ENCODE measurements around the gene ACAP1.
"Not testable (repeated sequence)": the region's sequence is repeated elsewhere in the genome, so short reads cannot be mapped to it uniquely, and the experiment has no call there.

Gene ACAP1

DNA sequence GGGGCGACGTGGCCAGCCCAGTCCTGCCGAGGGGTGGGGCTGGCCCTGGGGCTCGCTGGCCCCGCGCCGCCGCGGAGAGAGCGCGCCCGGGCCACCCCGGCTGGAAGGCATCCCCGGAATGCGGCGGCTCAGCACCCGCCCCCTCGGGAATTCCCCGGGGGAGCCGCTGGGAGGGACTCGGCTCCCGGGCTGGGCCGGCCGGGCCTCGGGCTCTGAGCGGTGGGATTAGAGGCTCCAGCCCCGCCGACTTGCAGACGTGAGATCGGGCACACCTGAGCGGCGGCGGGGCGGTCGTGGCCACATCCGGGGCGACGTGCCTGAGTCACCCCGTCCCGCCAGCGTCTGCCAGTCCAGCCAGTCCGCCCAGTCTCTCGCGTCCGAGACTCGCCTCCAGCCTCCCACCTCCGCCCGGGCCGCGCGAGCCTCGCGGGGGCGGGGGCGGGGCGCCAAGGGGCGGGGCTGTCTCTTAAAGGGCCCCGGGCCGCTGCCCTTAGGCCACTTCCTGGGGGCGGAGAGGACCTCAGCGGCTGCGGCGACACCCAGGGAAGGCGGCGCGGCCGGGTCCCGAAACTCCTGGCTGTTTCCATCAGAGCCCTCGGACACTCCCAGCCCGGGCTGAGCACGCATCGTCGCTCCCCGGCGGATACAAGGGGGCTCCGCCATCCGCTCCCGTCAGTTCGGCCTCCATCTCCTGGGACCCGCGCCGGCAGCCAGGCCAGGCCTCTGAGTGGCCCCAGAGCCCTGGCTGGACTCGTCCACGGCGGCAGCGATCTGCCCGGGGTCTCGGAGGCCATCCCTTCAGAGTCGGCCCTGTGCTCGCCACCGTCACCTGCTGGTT lies 15.6 kb downstream of the ACAP1 start, which contains the start of gene KCTD11:
Gene KCTD11 (plus strand): TSS at position 498 of the 838 bp plus-strand sequence.
- DNase-seq (ENCODE audit: extremely low spot score, insufficient read length, low read depth) (peak; percentile 83), FAIRE-seq (peak; percentile 81)

DNA sequence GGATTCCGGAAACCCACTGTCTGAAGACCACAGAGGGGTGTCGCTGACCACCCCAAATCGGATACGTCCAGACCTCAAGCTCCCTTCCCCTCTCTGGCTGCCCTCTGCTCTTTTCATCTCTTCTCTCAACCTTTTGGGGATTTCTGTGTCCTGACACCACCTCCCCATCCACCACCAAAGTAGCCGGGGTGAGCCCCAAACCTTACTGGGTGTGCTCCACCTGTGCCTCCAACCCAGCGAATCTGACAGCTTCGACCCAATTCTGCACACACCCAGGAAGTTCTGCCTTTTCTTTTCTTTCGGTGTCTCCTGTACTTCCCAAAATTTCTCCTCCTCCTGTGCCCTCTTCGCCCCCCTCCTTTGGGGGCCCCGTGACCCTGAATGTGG lies 16.2 kb downstream of the ACAP1 start:
- DNase-seq (ENCODE audit: extremely low spot score, insufficient read length, low read depth) (no peak), FAIRE-seq (no peak)

DNA sequence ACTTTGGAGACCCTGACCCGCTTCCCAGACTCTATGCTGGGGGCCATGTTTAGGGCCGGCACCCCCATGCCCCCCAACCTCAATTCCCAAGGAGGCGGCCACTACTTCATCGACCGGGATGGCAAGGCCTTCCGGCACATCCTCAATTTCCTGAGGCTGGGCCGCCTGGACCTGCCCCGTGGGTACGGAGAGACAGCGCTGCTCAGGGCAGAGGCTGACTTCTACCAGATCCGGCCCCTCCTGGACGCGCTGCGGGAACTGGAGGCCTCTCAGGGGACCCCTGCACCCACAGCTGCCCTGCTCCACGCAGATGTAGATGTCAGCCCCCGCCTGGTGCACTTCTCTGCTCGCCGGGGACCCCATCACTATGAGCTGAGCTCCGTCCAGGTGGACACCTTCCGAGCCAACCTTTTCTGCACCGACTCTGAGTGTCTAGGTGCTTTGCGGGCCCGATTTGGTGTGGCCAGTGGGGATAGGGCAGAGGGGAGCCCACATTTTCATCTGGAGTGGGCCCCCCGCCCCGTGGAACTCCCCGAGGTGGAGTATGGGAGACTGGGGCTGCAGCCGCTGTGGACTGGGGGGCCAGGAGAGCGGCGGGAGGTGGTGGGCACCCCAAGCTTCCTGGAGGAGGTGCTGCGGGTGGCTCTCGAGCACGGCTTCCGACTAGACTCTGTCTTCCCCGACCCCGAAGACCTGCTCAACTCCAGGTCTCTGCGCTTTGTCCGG lies 16.7 kb downstream of the ACAP1 start:
- no peak for DNase-seq (ENCODE audit: extremely low spot score, insufficient read length, low read depth)
- FAIRE-seq = no peak

- no peak for DNase-seq (ENCODE audit: extremely low spot score, insufficient read length, low read depth)
- FAIRE-seq = no peak
These were observed 18.0 kb downstream of the ACAP1 start for GRCh38 chr17:7354262-7354843.

GRCh38 chr17:7355053-7355452 lies 18.7 kb downstream of the ACAP1 start, which contains the start of gene TMEM95:
Gene TMEM95, plus strand, starts transcription at chr17:7355156. Its CDS starts 49 bp downstream, at chr17:7355205.
- no peak for FAIRE-seq
- no peak for DNase-seq (ENCODE audit: extremely low spot score, insufficient read length, low read depth)

- DNase-seq (ENCODE audit: extremely low spot score, insufficient read length, low read depth) (no peak), FAIRE-seq (no peak)
These were observed 19.2 kb downstream of the ACAP1 start for GRCh38 chr17:7355573-7355972.

GRCh38 chr17:7356072-7356549 lies 19.8 kb downstream of the ACAP1 start:
- DNase-seq (ENCODE audit: extremely low spot score, insufficient read length, low read depth) (peak; percentile 63), FAIRE-seq (peak; percentile 88)

DNA sequence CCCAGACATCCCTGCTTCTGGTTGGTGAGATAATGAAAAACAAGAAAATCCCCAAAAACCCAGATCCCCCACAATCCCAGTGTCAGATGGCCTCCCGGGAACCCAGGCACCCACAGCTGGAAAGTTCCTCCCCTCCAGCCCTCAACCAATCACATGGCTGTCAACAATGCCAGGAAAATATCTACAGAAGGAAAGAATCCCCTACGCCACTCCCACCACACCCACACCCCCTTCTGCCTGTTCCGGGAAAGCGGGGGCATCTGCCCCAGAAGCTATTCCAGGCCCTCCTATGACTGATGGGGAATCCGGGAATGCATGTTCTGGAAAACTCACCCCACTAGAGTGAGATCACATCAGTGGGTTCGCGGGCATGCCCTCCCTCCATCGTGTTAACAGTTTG lies 20.4 kb downstream of the ACAP1 start:
- DNase-seq (ENCODE audit: extremely low spot score, insufficient read length, low read depth) = no peak
- no peak for FAIRE-seq

DNA sequence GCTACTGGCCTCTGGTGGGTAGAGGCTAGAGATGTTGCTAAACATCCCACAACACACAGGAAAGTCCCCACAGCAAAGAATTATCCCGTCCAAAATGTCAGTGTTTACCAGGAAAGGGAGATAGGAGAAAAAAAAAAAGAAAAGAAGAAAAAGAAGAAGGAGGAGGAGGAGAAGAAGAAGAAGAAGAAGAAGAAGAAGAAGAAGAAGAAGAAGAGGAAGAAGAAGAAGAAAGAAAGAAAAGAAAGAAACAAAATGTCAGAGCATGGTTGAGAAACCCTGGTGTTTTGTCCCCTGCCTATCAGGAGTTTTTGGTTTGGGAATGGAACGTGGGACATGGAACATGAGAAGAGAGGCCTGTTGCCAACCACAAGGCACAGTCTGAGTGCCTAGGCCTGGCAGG lies 21.1 kb downstream of the ACAP1 start:
- FAIRE-seq = no peak
- no peak for DNase-seq (ENCODE audit: extremely low spot score, insufficient read length, low read depth)

DNA sequence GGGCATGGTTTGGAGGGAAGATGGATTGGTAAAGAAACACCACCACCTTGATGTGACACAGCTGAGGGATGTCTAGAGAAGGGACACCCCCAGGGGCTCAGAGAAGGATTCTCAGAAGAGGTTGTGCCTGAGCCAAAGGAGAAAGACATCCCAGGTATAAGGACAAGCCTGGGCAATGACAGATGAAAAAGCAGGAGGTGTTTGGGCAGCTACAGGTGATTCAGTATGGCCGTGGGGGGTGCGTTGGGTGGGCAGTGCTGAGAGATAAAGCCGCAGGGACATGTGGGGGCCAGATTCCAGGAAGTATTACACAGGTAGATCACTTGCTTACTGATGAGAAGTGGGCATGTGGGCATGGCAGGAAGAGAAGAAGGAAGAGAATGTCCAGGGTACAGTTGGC lies 25.6 kb downstream of the ACAP1 start:
- no peak for DNase-seq (ENCODE audit: extremely low spot score, insufficient read length, low read depth)
- no peak for FAIRE-seq

DNA sequence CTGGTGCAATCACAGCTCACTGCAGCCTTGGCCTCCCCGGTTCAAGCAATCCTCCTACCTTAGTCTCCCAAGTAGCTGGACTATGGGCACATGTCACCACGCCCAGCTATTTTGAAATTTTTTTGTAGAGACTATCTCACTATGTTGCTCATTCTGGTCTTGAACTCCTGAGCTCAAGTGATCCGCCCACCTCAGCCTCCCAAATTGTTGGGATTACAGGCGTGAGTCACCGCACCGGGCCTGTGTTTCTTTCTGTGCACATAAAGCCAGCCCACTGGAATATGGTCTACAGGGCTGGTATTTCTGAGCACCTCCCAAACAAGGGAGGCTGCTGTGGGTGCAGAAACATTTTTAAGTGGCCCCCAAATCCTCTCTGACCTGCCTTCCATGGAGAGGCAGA lies 27.0 kb downstream of the ACAP1 start:
- FAIRE-seq (no peak), DNase-seq (ENCODE audit: extremely low spot score, insufficient read length, low read depth) (no peak)

DNA sequence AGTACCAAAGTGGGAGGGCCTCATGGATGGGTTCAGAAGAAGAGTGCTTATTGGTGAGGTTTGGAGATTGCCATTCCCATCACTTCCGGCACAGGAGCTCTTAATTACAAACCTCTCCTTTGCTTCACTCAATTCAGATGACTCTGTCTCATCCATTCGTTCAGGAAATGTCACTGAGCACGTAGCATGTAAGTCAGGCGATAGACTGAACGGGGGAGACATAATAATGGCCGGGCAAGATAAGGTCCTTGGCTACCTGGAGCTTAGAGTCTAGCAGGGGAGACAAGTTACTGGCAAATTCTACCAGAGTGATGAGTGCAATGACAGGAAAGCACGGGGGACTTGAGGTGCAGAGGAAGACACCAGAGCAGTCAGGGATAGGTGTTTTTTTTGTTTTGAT lies 29.6 kb downstream of the ACAP1 start:
- not testable (repeated sequence) for DNase-seq (ENCODE audit: extremely low spot score, insufficient read length, low read depth); FAIRE-seq

DNA sequence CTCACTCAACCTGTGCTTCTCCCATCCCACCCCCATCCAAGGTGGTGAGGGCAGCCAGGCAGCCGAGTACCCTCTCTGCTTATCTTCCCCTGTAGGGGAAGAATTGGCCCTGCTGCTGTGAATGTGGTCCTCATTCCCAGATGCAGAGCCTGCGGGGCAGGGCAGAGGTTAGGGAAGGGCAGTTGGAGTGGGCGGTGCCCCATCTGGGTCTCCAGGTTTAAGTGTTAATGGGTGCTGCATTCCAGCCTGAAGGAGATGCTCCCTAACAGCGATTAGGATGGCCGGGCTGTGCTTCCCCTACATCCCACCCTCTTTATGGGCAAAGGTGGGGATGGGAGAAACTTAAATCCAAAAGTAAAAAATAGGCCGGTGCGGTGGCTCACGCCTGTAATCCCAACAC lies 30.8 kb downstream of the ACAP1 start:
- no peak for FAIRE-seq
- no peak for DNase-seq (ENCODE audit: extremely low spot score, insufficient read length, low read depth)

- FAIRE-seq (no peak), DNase-seq (ENCODE audit: extremely low spot score, insufficient read length, low read depth) (no peak)
These were observed 31.7 kb downstream of the ACAP1 start for GRCh38 chr17:7367918-7368598.

DNA sequence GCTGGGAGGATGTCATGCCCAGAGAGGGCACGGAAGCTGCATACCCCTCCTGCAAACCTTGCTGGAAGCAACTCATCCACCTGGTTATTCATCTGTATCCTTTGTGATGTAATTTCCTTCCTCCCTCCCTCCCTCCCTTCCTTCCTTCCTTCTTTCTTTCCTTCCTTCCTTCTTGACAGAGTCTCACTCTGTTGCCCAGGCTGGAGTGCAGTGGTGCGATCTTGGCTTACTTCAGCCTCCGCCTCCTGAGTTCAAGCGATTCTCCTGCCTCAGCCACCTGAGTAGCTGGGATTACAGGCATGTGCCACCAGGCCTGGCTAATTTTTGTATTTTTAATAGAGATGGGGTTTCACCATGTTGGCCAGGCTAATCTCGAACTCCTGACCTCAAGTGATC lies 32.3 kb downstream of the ACAP1 start:
- FAIRE-seq; DNase-seq (ENCODE audit: extremely low spot score, insufficient read length, low read depth): not testable (repeated sequence)

DNA sequence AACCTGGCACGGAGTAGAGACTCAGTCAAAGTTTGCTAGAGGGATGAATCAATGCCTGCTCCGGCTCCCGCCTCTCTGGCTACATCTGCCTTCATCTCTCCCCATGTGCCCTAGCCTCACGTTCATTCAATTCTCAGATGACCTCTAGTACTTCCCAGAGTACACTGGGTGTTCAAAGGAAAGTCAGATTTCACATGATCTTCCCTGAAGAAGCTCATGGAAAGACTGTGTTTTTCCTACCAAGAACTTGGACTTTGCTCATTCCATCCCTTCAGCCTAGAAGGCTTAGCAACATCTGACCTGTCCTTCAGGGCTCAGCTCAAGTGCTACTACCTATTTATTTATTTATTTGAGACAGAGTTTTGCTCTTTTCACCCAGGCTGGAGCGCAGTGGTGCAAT lies 33.5 kb downstream of the ACAP1 start:
- FAIRE-seq = no peak
- no peak for DNase-seq (ENCODE audit: extremely low spot score, insufficient read length, low read depth)

DNA sequence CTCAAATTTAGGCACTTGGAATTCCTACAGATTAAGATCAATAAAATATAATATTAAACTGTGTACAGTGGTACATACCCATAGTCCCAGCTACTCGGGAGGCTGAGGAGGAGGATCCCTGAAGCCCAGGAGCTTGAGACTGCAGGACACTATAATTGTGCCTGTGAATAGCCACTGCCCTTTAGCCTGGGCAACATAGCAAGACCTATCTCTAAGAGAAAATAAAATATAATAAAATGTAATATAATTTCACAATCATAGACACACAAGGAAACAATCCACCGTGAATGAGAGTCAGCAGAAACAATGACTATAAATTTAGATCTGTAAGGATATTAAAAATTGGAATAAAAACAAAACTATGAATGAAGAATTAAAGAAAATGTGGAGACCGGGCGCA lies 34.5 kb downstream of the ACAP1 start:
- FAIRE-seq (no peak), DNase-seq (ENCODE audit: extremely low spot score, insufficient read length, low read depth) (no peak)

DNA sequence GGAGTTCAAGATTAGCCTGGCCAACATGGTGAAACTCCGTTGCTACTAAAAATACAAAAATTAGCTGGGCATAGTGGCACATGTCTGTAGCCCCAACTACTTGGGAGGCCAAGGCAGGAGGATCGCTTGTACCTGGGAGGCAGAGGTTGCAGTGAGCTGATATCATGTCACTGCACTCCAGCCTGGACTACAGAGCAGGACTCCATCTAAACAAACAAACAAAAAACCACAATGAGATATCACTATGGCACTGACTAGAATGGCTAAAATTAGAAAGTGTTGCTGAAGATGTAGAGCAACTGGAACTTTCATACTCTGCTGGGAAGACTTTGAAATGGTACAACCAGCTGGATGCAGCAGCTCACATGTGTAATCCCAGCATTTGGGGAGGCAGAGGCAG lies 38.0 kb downstream of the ACAP1 start:
- DNase-seq (ENCODE audit: extremely low spot score, insufficient read length, low read depth) (no peak), FAIRE-seq (no peak)

DNA sequence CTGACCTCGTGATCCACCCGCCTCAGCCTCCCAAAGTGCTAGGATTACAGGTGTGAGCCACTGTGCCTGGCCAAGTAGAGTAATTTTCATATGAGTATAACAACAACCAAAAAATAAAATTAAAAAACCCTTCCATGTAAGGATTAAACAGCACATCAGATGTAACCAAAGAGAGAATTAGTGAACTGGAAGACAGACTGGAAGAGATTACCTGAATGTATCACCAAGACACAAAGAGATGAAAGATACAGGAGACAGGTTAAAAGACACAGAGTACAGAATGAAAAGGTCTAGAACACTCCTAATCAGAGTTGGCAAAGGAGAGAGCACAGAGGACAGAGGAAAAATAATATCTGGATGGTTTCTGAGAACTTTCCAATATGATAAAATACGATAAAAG lies 42.8 kb downstream of the ACAP1 start:
- FAIRE-seq = no peak
- DNase-seq (ENCODE audit: extremely low spot score, insufficient read length, low read depth) = no peak

GRCh38 chr17:7380321-7380720 lies 44.0 kb downstream of the ACAP1 start:
- FAIRE-seq = no peak
- no peak for DNase-seq (ENCODE audit: extremely low spot score, insufficient read length, low read depth)

Data from GM18507 (cell line).